ENCODE results near the gene PPP2R2B. TPM values are rescaled to one million over a fixed set of nuclear protein-coding genes. Genes with fewer than 3 reads are reported as not detected.

PPP2R2B gene
- total and polyA plus RNA-seq, 2 of the 4 experiments (the other 2 are of a cell fraction), result not detected

- no peak for TF ChIP-seq RCOR1 (IDR thresholded peaks at IDR 0.05; ENCODE audit: insufficient replicate concordance, low read length)
- no peak for TF ChIP-seq POLR2A (IDR thresholded peaks at IDR 0.05; ENCODE audit: low read depth, low read length)
- no peak for TF ChIP-seq BHLHE40 (IDR thresholded peaks at IDR 0.05; ENCODE audit: low read depth, low read length)
- no peak for TF ChIP-seq MAFK (IDR thresholded peaks at IDR 0.05; ENCODE audit: low read depth, low read length)
- TF ChIP-seq USF2 (IDR thresholded peaks at IDR 0.05; ENCODE audit: low read depth, low read length), result no peak
- TF ChIP-seq MXI1 (IDR thresholded peaks at IDR 0.05; ENCODE audit: borderline replicate concordance, low read depth, low read length), result no peak
- no peak for TF ChIP-seq SMC3 (IDR thresholded peaks at IDR 0.05; ENCODE audit: low read depth, low read length)
- TF ChIP-seq CEBPB (IDR thresholded peaks at IDR 0.05; ENCODE audit: low read depth, low read length), result no peak
- TF ChIP-seq RFX5 (IDR thresholded peaks at IDR 0.05; ENCODE audit: low read depth, low read length), result no peak
- TF ChIP-seq CHD1 (IDR thresholded peaks at IDR 0.05; ENCODE audit: low read depth, low read length), result no peak
- no peak for TF ChIP-seq NFE2L2 (IDR thresholded peaks at IDR 0.05; ENCODE audit: low read depth, low read length)
- H3K4me1 ChIP-seq (ENCODE audit: control insufficient read depth, insufficient read depth, low read length), result no peaks in the 10 kb centered on the region
- CTCF ChIA-PET, result no interaction called here
Observed at GRCh38 chr5:146906803-146907202, 28.2 kb upstream of the PPP2R2B start.

More at GRCh38 chr5:146906803-146907202, 28.2 kb upstream of the PPP2R2B start:
- Histone ChIP-seq H2BK20ac (ENCODE audit: low read depth, low read length) (no peak overlapping the region), H3K14ac (replicated peaks; ENCODE audit: low read depth, low read length) (no peak overlapping the region), H3K9ac (ENCODE audit: low read depth, low read length) (no peak overlapping the region), H3K4me3 (ENCODE audit: insufficient read depth, low read depth, low read length) (no peak overlapping the region), H3K9me3 (ENCODE audit: control insufficient read depth, insufficient read depth, low read length) (no peaks in the 10 kb centered on the region), H3K27me3 (ENCODE audit: control insufficient read depth, insufficient read depth, low read length) (no peaks in the 10 kb centered on the region), H3K23ac (ENCODE audit: low read depth, low read length) (no peak overlapping the region), H2AK5ac (ENCODE audit: low read depth, low read length) (no peak overlapping the region), H2AFZ (replicated peaks; ENCODE audit: low read length, poor library complexity) (no peak overlapping the region), H3K9me1 (ENCODE audit: insufficient read depth, low read length) (no peaks in the 10 kb centered on the region), H3K79me1 (ENCODE audit: low read depth in 1 of 2, low read length in 2 of 2) (no peaks in the 10 kb centered on the region), H2AK9ac (replicated peaks; ENCODE audit: low read depth, low read length, poor library complexity) (no peak overlapping the region), H3K4me2 (ENCODE audit: low read depth, low read length) (no peak overlapping the region), H4K8ac (ENCODE audit: low read depth in 2 of 2, low read length in 2 of 2) (no peak overlapping the region), H2BK5ac (ENCODE audit: low read depth, low read length, poor library complexity, severe bottlenecking) (no peak overlapping the region), H2BK120ac (ENCODE audit: low read depth, low read length) (no peak overlapping the region), H3K56ac (ENCODE audit: extremely low read depth, insufficient read depth, low read length) (no peak overlapping the region), H3K18ac (ENCODE audit: low read depth, low read length) (no peak overlapping the region), H4K91ac (ENCODE audit: insufficient read depth, low read depth, low read length) (no peak overlapping the region), H4K20me1 (ENCODE audit: insufficient read depth, low read length) (no peaks in the 10 kb centered on the region), H3K36me3 (ENCODE audit: control insufficient read depth, insufficient read depth, low read length) (no peaks in the 10 kb centered on the region), H4K5ac (ENCODE audit: low read depth, low read length) (no peak overlapping the region), H2BK15ac (ENCODE audit: low read depth, low read length) (no peak overlapping the region), H3K4ac (ENCODE audit: low read depth, low read length) (no peak overlapping the region), H3K27ac (ENCODE audit: insufficient read depth, low read length) (no peak overlapping the region)
- POLR2A ChIA-PET (ENCODE audit: unreplicated experiment), result no interaction called here
- DNase-seq (no peak), ATAC-seq (ENCODE audit: low read depth) (no peak)
- WGBS, 2 experiments (ENCODE audit: extremely low coverage in 2 of 2, insufficient read length in 1 of 2), result no CpG with 5 or more reads among the region's 5 CpGs
- dilution Hi-C loops (cut with HindIII; ENCODE audit: low sequenced_read_pairs, unreplicated experiment) (no loop called here), intact Hi-C loops (cut with micrococcal nuclease) (no loop called here), in situ Hi-C loops (cut with MboI; ENCODE audit: low sequenced_read_pairs) (no loop called here)
- no TSS peak for BruUV-seq (replicated peaks)
